HepG2 (cell line): ENCODE measurements around the gene NFIC. TPM values are rescaled to one million over a fixed set of nuclear protein-coding genes. Genes with fewer than 3 reads are reported as not detected.

Experiments
- EP300 ChIP-seq, 3 experiments: sonication (generic) in 1 of 3; formaldehyde crosslinking in 1 of 3; IDR thresholded peaks; 2 replicates each; pipeline versions ENCODE4 v1.5.1 to v1.6.1; 2011 to 2020; ENCODE audit warnings: low read depth in 2 of 3, low read length in 2 of 3, borderline replicate concordance in 1 of 3, improper control_type of control experiment in 1 of 3, mild to moderate bottlenecking in 1 of 3, missing genetic modification reagents in 1 of 3, moderate library complexity in 1 of 3
- MED13 ChIP-seq: sonication (generic); formaldehyde crosslinking; IDR thresholded peaks from 2 replicates; pipeline ENCODE4 v1.5.0; 2020; ENCODE audit warnings: missing genetic modification reagents
- RXRA ChIP-seq: sonication (generic); formaldehyde crosslinking; IDR thresholded peaks from 2 replicates; pipeline ENCODE4 v1.5.1; 2020; ENCODE audit warnings: missing genetic modification reagents
- SMAD1 ChIP-seq: sonication (generic); formaldehyde crosslinking; IDR thresholded peaks from 2 replicates; pipeline ENCODE4 v1.4.0; 2020; ENCODE audit warnings: missing genetic modification reagents, low read depth, mild to moderate bottlenecking, borderline replicate concordance
- ZBTB38 ChIP-seq: sonication (generic); formaldehyde crosslinking; IDR thresholded peaks from 2 replicates; pipeline ENCODE4 v1.5.1; 2020; ENCODE audit warnings: mild to moderate bottlenecking, missing genetic modification reagents
- ZNF138 ChIP-seq: sonication (generic); formaldehyde crosslinking; IDR thresholded peaks from 2 replicates; pipeline ENCODE4 v1.5.0; 2020; ENCODE audit warnings: mild to moderate bottlenecking, low read depth, missing genetic modification reagents
- ZNF20 ChIP-seq: sonication (generic); formaldehyde crosslinking; IDR thresholded peaks from 2 replicates; pipeline ENCODE4 v1.4.0; 2020; ENCODE audit warnings: mild to moderate bottlenecking, moderate library complexity, missing genetic modification reagents
- ZNF550 ChIP-seq: sonication (generic); formaldehyde crosslinking; IDR thresholded peaks from 2 replicates; pipeline ENCODE4 v1.4.0; 2020; ENCODE audit warnings: mild to moderate bottlenecking, missing genetic modification reagents, borderline replicate concordance
- polyA plus RNA-seq, 8 experiments: library from polyadenylated mRNA; depleted of rRNA in 3 of 8; stranded (reverse) in 7 of 8; unstranded in 1 of 8; fragments of >200 nt; fragmentation: Illumina TruSeq in 4 of 8; extraction: Trizol in 4 of 8; gene quantifications; 2 replicates each; pipeline versions ENCODE4 v1.2.1 to v1.2.3, GENCODE V29; 2011 to 2016; ENCODE audit warnings: low read depth in 4 of 8, missing spikeins in 1 of 8, mixed read lengths in 1 of 8; ENCODE audit not compliant: insufficient read depth in 1 of 8
- total RNA-seq, 5 experiments: library from RNA; depleted of rRNA; stranded (reverse); fragments of >200 nt; fragmentation: Illumina TruSeq; extraction: Trizol; gene quantifications; 2 replicates each; pipeline ENCODE4 v1.2.3, GENCODE V29; 2016; ENCODE audit warnings: low read depth in 1 of 5
- TF ChIP-seq, protein P1 (sequence below): sonication (generic); formaldehyde crosslinking; IDR thresholded peaks from 2 replicates; pipeline ENCODE4; 2020; ENCODE audit warnings: missing genetic modification reagents, mild to moderate bottlenecking, borderline replicate concordance
- TF ChIP-seq, protein P2 (sequence below): sonication (generic); formaldehyde crosslinking; IDR thresholded peaks from 2 replicates; pipeline ENCODE4 v1.8.0; 2022; ENCODE audit warnings: mild to moderate bottlenecking, missing genetic modification reagents, moderate library complexity
- TF ChIP-seq, protein P3 (sequence below): sonication (generic); formaldehyde crosslinking; IDR thresholded peaks from 2 replicates; pipeline ENCODE4 v1.4.0; 2020; ENCODE audit warnings: low read depth, mild to moderate bottlenecking, missing genetic modification reagents
- TF ChIP-seq, protein P4 (sequence below): sonication (generic); formaldehyde crosslinking; IDR thresholded peaks from 2 replicates; pipeline ENCODE4 v1.8.1; 2023; ENCODE audit warnings: missing genetic modification reagents, mild to moderate bottlenecking, borderline replicate concordance
- TF ChIP-seq, protein P5 (sequence below): sonication (generic); formaldehyde crosslinking; IDR thresholded peaks from 2 replicates; pipeline ENCODE4 v1.4.0; 2020; ENCODE audit warnings: low read depth, missing genetic modification reagents

Gene NFIC
- total and polyA plus RNA-seq, 2 of the 13 experiments (the other 11 are each of a cell fraction or from before 2014, with no cell fraction given) = 1.3 to 2.5 TPM

DNA sequence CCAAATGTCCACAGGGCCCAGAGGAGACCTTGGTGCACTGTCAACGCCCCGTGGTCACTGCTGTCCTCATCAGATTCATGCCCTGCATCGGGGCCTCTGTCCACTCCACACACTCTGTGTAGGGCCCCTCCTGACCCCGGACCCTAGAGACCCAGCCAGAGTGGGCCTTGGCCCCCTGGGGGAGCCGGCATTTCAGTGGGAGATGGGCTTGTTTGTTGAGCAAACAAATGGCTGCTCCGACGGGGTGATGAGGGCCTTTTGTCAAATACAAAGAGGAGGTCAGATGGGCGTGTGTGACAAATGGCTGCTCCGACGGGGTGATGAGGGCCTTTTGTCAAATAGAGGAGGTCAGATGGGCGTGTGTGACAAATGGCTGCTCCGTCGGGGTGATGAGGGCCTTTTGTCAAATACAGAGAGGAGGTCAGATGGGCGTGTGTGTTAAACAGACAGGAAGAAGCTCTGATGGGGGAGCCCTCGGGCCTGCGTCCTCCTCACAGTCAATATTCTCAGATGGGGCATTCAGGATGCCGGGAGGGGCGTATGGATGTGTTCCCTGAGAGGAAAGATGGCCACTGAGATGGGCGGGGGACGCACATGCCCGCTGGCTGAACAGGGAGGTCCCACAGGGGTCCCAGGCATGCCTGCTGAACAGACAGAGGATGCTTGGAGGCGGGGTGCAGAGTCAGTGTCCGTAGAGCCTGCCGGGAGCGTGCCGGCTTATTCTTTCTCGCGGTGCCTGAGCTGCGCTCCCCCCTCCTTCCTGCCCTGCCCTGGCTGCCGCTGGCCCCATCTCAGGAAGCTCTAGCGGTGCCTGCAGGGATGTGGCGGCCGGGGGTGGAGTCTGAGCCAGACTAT is 77.7 kb downstream of the NFIC start (continued):
- TF ChIP-seq, protein P1, sequence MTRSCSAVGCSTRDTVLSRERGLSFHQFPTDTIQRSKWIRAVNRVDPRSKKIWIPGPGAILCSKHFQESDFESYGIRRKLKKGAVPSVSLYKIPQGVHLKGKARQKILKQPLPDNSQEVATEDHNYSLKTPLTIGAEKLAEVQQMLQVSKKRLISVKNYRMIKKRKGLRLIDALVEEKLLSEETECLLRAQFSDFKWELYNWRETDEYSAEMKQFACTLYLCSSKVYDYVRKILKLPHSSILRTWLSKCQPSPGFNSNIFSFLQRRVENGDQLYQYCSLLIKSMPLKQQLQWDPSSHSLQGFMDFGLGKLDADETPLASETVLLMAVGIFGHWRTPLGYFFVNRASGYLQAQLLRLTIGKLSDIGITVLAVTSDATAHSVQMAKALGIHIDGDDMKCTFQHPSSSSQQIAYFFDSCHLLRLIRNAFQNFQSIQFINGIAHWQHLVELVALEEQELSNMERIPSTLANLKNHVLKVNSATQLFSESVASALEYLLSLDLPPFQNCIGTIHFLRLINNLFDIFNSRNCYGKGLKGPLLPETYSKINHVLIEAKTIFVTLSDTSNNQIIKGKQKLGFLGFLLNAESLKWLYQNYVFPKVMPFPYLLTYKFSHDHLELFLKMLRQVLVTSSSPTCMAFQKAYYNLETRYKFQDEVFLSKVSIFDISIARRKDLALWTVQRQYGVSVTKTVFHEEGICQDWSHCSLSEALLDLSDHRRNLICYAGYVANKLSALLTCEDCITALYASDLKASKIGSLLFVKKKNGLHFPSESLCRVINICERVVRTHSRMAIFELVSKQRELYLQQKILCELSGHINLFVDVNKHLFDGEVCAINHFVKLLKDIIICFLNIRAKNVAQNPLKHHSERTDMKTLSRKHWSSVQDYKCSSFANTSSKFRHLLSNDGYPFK (CRISPR knock-in tag) = peak; percentile 68; the same call in 1 of the 2 replicates
- no peak for TF ChIP-seq SMAD1
- TF ChIP-seq RXRA (CRISPR knock-in tag) = 0 out of 2 replicates have a peak, but pooled peaks have one; percentile 19
- TF ChIP-seq ZBTB38 (CRISPR knock-in tag) = 0 out of 2 replicates have a peak, but pooled peaks have one; percentile 37
- no peak for TF ChIP-seq MED13
- TF ChIP-seq, protein P2, sequence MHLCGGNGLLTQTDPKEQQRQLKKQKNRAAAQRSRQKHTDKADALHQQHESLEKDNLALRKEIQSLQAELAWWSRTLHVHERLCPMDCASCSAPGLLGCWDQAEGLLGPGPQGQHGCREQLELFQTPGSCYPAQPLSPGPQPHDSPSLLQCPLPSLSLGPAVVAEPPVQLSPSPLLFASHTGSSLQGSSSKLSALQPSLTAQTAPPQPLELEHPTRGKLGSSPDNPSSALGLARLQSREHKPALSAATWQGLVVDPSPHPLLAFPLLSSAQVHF (CRISPR knock-in tag) = no peak
- no peak for TF ChIP-seq EP300 (IDR thresholded peaks at IDR 0.05; ENCODE audit: low read depth in 2 of 2, low read length in 2 of 2)
- no peak for TF ChIP-seq EP300 (CRISPR knock-in tag; IDR thresholded peaks at IDR 0.05; ENCODE audit: borderline replicate concordance)
- TF ChIP-seq, protein P3, sequence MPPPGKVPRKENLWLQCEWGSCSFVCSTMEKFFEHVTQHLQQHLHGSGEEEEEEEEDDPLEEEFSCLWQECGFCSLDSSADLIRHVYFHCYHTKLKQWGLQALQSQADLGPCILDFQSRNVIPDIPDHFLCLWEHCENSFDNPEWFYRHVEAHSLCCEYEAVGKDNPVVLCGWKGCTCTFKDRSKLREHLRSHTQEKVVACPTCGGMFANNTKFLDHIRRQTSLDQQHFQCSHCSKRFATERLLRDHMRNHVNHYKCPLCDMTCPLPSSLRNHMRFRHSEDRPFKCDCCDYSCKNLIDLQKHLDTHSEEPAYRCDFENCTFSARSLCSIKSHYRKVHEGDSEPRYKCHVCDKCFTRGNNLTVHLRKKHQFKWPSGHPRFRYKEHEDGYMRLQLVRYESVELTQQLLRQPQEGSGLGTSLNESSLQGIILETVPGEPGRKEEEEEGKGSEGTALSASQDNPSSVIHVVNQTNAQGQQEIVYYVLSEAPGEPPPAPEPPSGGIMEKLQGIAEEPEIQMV (CRISPR knock-in tag) = no peak
- TF ChIP-seq, protein P4, sequence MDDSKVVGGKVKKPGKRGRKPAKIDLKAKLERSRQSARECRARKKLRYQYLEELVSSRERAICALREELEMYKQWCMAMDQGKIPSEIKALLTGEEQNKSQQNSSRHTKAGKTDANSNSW (CRISPR knock-in tag) = no peak
- TF ChIP-seq ZNF20 = no peak
- TF ChIP-seq ZNF550 (CRISPR knock-in tag) = no peak
- TF ChIP-seq, protein P5, sequence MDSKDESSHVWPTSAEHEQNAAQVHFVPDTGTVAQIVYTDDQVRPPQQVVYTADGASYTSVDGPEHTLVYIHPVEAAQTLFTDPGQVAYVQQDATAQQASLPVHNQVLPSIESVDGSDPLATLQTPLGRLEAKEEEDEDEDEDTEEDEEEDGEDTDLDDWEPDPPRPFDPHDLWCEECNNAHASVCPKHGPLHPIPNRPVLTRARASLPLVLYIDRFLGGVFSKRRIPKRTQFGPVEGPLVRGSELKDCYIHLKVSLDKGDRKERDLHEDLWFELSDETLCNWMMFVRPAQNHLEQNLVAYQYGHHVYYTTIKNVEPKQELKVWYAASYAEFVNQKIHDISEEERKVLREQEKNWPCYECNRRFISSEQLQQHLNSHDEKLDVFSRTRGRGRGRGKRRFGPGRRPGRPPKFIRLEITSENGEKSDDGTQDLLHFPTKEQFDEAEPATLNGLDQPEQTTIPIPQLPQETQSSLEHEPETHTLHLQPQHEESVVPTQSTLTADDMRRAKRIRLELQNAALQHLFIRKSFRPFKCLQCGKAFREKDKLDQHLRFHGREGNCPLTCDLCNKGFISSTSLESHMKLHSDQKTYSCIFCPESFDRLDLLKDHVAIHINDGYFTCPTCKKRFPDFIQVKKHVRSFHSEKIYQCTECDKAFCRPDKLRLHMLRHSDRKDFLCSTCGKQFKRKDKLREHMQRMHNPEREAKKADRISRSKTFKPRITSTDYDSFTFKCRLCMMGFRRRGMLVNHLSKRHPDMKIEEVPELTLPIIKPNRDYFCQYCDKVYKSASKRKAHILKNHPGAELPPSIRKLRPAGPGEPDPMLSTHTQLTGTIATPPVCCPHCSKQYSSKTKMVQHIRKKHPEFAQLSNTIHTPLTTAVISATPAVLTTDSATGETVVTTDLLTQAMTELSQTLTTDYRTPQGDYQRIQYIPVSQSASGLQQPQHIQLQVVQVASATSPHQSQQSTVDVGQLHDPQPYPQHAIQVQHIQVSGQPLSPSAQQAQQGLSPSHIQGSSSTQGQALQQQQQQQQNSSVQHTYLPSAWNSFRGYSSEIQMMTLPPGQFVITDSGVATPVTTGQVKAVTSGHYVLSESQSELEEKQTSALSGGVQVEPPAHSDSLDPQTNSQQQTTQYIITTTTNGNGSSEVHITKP (CRISPR knock-in tag) = no peak
- TF ChIP-seq ZNF138 (CRISPR knock-in tag) = no peak
